Esophagus muscularis mucosa (tissue), 4 donors: Measurements from ENCODE around the gene B3GALT6.

Experiments
- CTCF ChIP-seq, 3 experiments: fragments of 200-600 bp in 2 of 3; fragments of 450-650 bp in 1 of 3; sonication (generic) in 2 of 3; IDR thresholded peaks; one replicate each; pipeline ENCODE4 v1.5.1; 2017 to 2019; ENCODE audit warnings: antibody characterized with exemption in 3 of 3, mild to moderate bottlenecking in 2 of 3, moderate library complexity in 1 of 3
- EP300 ChIP-seq: sonication (generic); formaldehyde crosslinking; IDR thresholded peaks from one replicate; pipeline ENCODE4 v1.6.1; 2017; ENCODE audit warnings: antibody characterized with exemption
- POLR2A ChIP-seq: fragments of 450-650 bp; IDR thresholded peaks from one replicate; pipeline ENCODE4 v1.6.1; 2017; ENCODE audit warnings: antibody characterized with exemption, moderate library complexity, mild to moderate bottlenecking, low read depth
- POLR2AphosphoS5 ChIP-seq, 2 donors: sonication (generic); formaldehyde crosslinking; IDR thresholded peaks; one replicate each; pipeline ENCODE4 v1.6.1; 2017; ENCODE audit warnings: antibody characterized with exemption in 2 of 2

GRCh38 chr1:1232208-1232795 lies at the start of gene B3GALT6:
- TF ChIP-seq CTCF (IDR thresholded peaks at IDR 0.05), result no peak
- no peak for TF ChIP-seq POLR2A
- TF ChIP-seq POLR2AphosphoS5 (IDR thresholded peaks at IDR 0.05), result no peak
- no peak for TF ChIP-seq EP300
